Esophagus squamous epithelium (tissue), 4 donors: ENCODE results near the gene SMIM21.

Experiments
- CTCF ChIP-seq, 6 experiments: fragments of 450-650 bp in 4 of 6; fragments of 200-600 bp in 2 of 6; sonication (generic) in 2 of 6; IDR thresholded peaks; one replicate each; pipeline ENCODE4 v1.5.1; 2016 to 2019; ENCODE audit warnings: antibody characterized with exemption in 6 of 6, mild to moderate bottlenecking in 4 of 6, moderate library complexity in 4 of 6
- POLR2A ChIP-seq, 4 donors: fragments of 450-650 bp; IDR thresholded peaks; one replicate each; pipeline ENCODE4 v1.6.1; 2017; ENCODE audit warnings: antibody characterized with exemption in 4 of 4, mild to moderate bottlenecking in 4 of 4, moderate library complexity in 3 of 4

- TF ChIP-seq CTCF (IDR thresholded peaks at IDR 0.05) (no peak), POLR2A (IDR thresholded peaks at IDR 0.05) (no peak)
These were observed 44.3 kb upstream of the SMIM21 start for GRCh38 chr18:75471850-75472249.
